Brain pericyte (primary cell): ENCODE measurements around the gene CD247.

Source experiments
- DNase-seq: peaks from one replicate; pipeline ENCODE4 v3.0.0-alpha.2; 2012; ENCODE audit warnings: low read depth, low spot score

CD247 gene

DNA sequence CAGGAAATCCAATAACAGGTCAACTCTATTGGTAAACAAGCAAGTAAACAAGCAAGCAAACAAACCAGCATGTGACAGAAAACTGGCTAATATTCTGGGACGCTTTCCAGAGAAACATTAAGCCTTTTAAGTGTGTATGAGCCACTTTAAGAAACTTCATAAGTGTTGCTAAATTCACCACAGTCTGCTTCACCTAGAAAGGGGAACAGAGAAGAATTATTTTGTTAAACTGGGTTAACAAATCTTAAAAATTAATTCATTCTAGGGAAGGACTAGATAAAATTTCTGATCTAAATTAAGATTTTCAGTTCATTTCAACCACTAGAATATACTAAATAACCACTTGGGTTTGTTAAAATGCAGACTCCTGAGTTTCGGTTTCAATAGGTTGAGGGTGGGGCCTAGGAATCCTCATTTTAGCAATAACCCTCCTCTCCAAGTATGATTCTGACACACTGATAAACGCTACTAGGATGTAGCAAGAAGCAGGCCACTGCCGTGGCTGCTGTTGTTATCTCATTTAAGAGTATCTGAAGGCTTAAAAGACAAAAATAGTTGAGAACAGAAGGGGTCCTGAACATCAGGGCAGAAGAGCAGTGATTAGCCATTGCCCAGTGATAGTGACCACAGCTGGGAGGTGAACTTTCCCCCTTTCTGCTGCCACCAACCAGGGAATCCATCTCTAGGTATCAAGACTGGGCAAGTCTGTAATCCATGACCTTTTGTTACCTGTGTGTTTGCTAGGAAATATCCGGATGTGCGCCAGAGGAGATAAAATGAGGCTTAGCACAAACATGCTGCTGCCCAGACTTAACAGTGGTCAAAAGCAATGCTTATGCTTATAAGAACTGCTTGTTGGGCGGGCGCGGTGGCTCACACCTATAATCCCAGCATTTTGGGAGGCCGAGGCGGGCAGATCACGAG lies 24.0 kb upstream of the CD247 start:
- DNase-seq: no peak

DNA sequence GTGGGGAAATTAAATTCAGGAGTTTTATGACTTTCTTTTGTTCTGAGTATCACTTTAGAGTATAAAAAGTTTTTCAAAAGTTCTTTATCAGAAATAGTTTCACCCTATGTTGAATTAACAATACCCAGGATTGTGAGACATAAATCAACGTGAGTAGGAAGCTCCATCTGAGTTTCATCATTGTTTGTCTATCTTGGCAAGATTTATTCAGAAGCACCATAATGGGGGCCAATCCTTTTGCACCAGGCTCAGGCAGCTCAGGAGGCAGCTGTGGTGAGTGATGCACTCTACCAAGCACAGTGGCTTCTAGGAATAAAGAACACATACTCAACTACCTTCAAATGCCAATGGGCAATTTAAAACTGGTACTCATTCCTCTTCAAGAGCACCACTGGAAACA lies 23.3 kb upstream of the CD247 start:
- DNase-seq: no peak

DNA sequence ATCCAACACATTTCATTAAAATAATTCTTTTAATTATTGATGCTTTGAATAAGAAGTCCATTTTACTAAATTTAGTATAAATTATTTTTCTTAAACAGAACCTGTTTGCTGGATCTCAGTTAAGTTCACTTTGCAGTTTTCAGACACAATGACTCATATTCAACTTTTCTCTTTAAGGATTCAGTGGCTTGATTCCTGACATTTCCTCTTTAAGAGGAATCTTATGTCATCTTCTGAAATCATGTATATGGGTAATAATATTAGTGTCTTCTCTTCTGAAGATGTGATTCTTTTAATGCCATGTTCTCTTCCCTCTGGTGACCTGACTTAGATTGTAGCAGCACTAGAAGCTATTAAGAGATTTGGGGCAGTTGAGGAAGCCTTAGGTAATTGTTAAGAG lies 22.7 kb upstream of the CD247 start:
- DNase-seq: no peak

DNA sequence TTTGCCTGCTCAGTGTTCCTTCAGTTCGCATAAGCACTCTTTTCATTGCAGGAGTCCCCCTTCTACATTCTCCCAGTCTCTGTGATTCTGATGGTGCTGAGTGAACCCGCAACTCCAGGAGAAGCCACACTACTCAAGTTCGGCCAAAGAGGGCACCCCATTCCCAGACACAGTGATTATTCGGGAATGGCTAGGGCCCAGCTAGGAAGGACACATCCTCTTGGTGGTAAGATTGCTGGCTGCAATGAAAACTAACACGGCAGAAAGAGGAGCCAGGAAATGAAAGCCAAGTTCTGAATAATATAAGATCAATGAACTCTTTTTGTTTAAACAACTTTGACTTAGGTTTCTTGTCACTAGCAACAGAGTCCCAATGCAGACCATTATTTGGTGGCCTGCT lies 20.3 kb upstream of the CD247 start:
- DNase-seq: no peak

DNA sequence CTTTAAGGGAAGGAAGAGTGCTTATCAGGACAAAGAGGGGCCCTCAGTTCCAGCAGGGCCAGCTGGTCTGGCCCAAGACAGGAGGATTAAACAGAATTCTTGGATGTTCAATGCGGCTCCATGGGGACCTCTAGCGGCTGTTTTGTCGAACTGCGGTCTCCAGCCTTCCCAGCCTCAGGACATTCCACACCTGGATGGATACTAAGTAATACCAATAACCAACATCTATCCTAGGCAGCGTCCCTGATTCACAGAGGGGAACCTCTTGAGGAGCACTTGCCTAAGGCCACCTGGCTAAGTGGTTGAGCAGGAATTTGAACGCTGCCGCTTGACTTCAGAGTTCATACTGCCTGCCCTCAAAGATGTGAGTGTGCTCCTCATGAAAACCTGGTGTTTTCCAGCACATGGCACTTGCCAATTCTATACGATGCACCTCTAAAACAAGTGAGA lies 15.5 kb upstream of the CD247 start:
- no peak for DNase-seq

DNA sequence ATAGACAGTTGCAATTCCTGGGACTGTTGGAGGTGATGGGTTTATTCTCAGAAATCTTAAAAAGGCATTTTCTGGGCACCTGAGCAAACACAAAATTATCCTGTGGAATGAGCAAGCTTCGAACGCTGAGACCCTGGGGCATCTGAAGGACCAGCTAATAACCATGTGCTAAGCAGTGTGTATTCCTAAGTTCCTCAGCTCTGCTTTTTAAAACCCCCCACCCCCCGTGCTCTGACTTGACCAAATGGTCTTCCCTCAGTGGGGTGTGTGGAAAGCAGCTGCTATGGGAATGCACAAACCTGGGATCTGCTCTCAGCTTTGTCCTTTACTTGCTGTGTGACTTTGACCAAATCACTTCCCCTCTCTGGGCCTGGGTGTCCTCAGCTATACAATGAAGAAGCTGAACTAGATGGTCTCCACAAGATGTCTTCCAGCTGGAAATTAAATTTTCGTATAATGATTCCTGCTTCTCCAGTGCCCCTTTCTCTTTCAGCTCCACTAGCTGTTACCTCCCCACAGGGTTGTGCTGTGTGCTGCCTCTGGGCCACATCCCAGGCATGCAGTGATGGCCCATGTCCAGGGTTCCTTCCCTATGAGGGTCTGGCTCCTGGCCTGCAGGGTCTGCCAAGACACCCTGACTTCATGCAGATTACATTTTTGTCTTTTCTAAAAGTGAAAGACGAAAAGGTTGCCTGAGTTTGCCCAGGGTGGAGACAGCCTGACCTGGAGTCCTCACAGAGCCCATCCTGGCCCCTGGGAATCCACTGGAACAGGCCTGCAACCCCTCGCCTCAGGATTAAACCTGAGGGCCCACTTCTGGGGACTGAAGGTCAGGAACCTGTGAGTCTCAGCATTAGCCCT lies 14.9 kb upstream of the CD247 start:
- DNase-seq: no peak

DNA sequence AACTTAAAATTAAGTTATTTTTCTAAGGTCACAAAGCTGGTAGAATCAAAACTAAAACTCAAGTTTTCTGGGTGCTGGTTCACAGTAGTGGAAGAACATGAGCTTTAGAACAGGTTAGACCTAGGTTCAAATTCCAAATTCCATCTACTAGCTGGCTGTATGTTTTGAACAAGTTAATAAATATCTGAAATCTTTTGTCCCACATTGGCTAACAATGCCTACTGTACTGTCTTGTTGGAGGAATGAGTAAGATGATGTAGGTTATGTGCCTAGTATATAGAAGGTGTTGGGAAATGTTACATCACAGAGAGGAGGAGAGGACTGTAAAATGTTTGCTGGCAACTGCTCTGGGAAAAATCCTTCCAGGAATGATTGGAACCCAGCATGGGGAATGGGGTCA lies 14.0 kb upstream of the CD247 start:
- DNase-seq: no peak

DNA sequence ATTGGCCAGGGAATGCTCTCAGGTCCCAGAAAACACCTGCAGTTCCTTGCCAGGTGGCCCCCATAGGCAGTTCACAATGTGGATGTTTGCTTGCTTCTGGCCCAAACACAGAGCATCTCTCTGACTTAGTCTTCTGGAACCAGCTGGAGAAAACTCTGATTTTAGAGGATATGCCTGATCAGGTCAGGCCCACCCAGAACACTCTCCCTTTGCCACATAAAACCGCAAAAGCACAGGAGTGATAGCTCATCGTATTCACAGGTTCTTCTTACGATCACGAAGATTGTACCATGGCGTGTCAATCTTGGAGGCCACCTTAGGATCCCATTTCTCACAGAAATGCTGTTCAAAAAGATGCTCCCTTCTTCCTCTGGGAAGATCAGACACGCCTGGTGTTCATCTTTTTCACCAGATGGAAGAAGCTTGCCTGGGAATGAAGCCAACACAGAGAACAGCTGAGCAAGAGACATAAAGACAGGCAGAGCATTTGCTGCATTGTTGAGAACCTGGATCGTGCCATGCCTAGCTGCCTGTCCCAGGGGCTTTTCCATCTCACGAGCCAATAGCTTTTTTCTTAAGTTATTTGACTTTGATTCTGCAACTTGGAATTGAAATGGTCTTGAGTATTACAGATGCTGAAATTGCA lies 11.6 kb upstream of the CD247 start:
- no peak for DNase-seq

DNA sequence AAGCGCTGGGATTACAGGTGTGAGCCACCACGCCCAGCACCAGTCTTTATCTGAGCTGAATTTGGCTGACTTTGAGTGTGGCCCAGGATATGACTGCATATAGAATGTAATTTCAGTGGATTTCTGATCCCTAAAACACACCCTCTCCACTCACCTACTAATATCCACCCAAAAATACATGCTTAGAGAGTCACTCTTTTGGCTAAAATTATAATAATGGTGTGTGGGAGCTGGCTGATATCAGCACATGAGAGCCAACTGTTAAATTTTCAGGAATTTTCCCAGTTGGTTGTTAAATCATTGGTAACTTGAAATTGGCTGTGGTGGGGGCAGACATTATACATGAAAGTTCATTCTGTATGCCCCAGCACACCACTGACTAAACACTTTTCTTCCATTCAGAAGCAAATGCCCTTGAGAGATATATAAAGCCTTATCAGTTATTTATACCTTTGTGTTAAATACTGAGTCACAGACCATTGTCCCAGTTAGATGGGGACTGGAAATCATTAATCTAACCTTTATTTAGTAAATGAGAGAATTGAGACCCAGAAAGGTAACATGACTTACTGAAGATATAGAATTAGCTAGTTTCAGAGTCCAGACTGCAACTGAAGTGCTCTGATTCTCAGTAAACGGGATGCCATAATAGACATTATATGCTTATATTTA lies 9.9 kb upstream of the CD247 start:
- no peak for DNase-seq

DNA sequence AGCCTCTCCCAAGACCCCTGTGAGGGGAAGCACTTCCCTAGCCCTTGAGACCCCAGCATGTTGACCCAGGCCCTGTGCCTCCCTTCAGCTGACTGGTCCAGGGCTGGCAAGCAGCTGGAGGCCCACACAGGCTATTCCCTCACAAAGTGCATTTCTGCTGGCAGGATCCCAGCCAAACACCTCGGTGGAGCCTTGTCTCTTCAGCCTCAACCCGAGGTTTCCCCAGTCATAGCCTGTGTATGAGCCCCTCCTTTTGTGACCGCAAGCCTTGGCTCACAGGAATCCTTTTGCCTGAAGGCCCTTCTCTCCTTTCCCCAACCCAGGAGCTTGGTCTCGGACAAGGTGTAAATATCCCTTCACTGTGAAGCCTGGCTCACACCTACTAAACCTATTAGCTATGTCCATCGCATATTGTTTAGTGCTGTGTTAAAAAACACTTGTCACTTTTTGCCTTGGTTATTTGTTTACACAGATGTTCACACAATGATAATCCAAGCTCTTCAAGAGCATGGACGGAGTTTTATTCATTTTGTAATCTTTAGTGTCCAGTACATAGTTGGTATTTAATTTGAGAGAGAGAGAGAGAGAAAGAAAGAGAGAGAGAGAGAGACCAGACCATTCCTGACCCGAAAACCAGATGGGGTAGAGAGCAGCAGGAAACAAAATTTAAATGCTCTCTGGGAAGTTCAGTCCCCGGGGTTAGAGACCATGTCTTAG lies 8.5 kb upstream of the CD247 start:
- no peak for DNase-seq

DNA sequence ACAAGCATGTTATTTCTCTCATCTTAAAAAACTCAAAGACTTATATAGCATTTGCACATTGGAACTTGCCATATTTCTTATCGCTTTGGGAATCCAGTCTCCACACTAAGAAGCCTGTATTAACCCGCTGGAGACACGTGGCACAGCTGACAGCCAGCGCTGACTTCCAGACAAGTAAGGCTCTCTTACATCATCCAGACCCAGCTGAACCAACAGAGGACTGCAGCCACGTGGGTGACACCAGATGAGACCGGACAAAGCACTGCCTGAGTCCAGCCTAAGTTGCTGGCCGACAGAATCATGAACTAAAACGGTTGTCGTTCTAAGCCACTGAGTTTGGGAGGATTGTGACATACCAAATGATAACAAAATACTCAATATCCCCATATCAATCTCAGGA lies 6.3 kb upstream of the CD247 start:
- no peak for DNase-seq

DNA sequence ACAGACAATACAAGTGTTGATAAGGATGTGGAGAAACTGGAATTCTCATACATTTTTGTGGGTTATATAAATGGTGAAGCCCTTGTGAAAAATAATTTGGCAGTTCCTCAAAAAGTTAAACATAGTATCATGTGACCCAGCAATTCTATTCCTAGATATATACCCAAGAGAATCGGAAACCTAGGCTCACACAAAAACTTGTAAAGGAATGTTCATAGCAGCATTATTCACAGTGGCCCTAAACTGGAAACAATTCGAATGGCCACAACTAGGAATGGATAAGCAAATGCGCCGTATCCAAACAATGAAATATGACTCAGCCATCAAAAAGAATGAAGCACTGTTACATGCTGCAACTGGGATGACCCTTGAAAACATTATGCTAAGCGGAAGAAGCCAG lies 3.9 kb upstream of the CD247 start:
- no peak for DNase-seq

DNA sequence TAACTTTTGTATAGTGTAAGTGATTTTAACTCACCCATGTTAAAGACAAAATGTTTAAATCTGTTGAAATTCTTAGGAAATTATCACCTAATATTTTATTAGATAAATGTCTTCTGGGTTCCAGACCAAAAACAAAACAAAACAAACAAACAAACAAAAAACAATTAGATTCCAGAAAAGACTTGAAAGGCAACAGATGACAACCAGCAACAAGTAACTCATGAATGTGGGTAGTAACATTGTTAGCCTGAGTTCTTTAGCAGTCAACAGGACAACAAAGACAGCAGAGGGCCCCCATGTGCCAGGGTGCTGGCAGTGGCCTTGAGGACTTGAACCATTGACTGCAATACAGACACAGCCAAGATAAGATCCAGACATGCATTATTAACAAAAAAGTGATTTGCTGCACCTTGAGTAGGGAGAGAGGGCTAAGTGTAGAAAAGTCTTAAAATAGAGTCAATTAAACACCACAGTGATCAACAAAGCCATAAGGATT lies 2.4 kb upstream of the CD247 start:
- DNase-seq: no peak

DNA sequence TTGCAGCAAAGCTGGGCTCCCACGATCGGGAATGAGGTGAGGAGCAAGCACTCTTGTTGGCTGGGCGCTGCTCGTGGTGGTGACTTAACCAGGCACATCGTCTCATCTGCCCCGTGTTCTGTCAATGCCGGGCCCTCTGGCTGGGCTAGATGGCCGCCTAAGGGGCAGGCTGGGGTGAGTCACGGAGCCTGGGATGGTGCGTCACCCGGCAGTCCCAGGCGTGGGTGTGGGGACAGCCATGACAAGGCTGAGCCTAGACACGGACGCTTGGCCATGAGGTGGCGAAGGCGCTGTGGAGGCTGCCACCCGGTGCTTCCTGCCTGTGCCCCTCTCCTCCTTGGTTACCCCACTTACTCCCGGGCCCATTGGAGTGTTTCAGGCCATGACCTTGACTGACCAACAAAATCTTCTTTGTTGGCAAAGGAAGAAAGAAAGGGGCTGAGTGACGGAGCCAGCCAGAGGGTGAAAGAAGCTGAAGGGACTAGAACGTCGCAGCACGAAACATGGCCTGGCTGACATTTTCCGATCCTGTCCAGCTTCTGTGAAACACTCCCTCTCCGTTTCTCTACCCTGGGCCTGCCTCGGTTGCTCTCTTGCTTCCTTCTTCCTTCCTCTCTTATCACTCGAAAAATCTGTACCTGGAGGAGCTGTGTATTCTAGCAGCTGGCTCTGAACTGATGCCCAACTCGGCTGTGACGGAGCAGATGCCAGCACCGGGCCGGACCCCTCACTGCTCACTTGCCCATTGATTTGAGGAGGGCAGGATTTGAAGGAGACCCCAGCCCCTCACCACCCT lies 596 bp downstream of the CD247 start:
- DNase-seq: no peak

DNA sequence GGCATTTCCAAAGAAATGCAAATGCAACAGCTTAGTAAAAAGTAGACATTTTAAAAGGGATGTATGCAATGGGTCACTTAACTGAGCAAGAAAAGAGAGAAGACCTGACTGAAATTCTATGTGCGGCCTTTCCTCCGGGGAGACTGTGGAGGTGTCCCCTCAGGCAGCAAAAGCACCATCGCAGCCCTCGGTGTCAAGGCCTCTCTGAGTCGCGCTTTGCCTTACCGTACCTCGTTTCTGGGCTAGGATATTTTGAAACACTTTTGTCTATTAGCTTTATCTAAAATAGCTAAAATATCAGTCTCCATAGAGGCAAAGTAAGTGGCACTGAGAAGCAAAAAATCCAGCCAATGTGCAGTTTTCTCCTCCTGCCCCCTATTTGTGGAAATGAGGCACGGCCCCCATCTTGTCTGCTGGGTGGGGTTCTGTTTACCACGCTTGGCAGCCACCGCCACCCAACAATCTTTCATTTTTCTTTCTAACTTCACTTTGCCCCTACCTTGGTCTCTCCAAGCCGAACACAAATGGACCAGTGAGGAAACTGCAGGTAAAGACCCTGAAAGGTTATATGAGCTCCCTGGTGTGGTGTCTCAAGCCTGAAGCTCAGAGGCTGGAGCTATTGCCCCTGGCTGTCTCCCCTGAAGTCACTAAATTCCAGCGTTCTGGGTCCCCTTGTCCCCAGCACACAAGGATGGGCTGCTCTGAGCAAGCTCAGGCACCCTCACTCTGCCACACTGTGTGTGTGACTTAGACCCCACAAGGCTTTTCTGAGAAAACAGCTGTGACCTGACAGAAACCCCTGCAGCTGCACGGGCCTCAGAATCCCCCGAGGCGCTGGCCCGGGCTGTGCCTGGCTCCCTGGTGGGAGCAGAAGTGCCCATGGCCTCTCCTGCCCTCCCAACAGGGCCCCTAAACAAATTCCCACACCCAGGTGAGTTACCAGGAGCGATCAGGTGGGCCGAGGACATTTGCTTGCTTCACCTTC lies 1.6 kb downstream of the CD247 start:
- DNase-seq: no peak

DNA sequence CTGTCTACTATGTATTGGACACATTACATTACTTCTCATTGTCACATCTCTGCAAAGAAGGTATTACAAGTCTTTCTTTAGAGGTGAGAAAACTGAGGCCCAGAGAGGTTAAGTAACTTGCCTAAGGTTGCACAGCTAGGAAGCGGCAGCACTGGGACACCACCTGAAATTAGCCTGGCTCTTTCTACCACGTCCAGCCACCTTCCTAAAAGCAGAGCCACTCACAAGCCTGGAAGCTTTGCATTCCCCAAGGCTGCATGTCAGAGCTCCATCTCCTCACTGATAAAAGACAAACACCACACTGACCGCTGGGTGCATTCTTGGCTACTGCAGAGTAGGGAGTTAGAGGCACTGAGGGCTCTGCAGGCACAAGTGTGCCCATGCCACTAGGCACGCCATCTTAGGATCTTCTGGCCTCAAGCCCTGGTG lies 2.4 kb downstream of the CD247 start:
- DNase-seq: no peak

DNA sequence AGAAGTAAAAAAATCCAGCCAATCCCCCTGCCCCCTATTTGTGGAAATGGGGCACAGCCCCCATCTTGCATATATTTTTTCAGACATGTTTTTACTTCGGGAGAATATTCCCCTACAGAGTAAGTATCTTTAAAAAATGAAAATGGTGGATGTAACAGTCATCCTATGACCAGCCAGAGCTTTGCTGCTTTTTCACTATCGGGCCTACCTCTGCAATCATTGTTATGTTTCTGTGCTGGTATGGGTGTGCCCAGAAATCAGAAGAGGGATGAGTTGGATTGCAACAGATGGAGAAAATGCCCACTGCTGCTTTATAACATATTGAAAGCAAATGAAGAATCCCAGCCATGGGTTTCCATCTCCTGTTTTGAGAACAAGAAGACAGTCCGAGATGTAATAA lies 2.9 kb downstream of the CD247 start:
- DNase-seq: no peak

DNA sequence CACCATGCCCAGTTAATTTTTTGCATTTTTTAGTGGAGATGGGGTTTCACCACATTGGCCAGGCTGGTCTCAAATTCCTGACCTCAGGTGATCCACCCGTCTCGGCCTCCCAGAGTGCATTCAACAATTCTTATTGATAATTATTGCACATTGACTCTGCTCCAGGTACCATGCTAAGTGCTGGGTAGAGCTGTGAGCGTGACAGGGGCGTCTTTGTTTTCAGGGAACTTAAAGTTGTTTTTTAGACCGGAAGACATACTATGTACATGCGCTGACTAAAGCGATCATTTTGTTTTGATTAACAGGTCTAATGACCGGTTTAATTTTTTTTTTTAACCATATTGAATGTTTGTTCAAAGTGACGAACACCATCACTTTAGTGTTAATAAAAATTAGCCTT lies 4.0 kb downstream of the CD247 start:
- DNase-seq: no peak
